Fibroblast of lung (primary cell): ENCODE measurements around the gene IDUA.

ENCODE experiments used
- CTCF ChIP-seq, 2 donors: IDR thresholded peaks in 1 of 2; conservative IDR thresholded peaks in 1 of 2; 1 replicate in 1 of 2; 2 replicates in 1 of 2; pipeline ENCODE4 v1.5.1; 2011 to 2012; ENCODE audit warnings: low read length in 2 of 2, control low read depth in 1 of 2, inconsistent platforms in 1 of 2, low read depth in 1 of 2, mild to moderate bottlenecking in 1 of 2
- EZH2 ChIP-seq: IDR thresholded peaks from 2 replicates; pipeline ENCODE4 v1.5.1; 2012; ENCODE audit warnings: low read length, control low read depth, mild to moderate bottlenecking; ENCODE audit errors: missing control alignments

DNA sequence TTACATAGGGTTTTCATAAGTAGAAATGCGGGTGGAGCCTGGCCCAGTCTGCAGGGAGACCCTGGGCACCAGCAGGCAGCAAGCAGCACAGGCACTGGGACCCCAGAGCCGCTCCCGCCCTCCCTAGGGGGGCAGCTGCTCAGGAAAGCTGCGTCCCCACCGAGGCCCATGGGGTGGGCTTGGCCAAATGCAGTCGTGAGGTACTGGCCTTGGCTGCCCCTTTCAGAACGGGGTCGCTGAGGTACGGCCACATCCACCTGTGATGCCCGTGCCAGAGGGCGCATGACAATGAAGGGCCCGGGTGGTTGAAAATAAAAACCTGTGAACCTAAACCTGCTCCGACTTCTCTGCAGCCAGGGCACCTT, 37.9 kb upstream of the IDUA start:
- no peak for TF ChIP-seq CTCF (conservative IDR thresholded peaks at IDR 0.05 in 1 of 2, IDR thresholded peaks at IDR 0.05 in 1 of 2; ENCODE audit: low read depth in 1 of 2, low read length in 2 of 2)
- TF ChIP-seq EZH2 = no peak
